GM12878 (cell line): ENCODE data around the gene USP36. TPM values are rescaled to one million over a fixed set of nuclear protein-coding genes. Genes with fewer than 3 reads are reported as not detected.

Experiments used
- ATAC-seq: fragments of 200-7000 bp; cut with Tn5 transposase; 3 replicates; pipeline ENCODE4 v1.9.1; 2020; ENCODE audit warnings: mild to moderate bottlenecking, moderate library complexity
- BruUV-seq: library from RNA; stranded (reverse); fragments of 400-500 nt; replicated peaks from 2 replicates; lab custom pipeline; 2021; lab: Mats Ljungman, UMichigan
- CTCF ChIA-PET: fragments of 300-600 bp; sonication (Branson Sonifier 250); formaldehyde crosslinking; extraction: SDS; loops from one replicate; lab custom pipeline; 2021; ENCODE audit warnings: inconsistent platforms; lab: Yijun Ruan, JAX
- POLR2A ChIA-PET: fragments of 350-600 bp; formaldehyde crosslinking; extraction: SDS; loops from one replicate; lab custom pipeline; 2021; ENCODE audit warnings: inconsistent platforms; lab: Charles Lee
- RAD21 ChIA-PET: fragments of 300-600 bp; sonication (Branson Sonifier 250); formaldehyde crosslinking; loops from one replicate; lab custom pipeline; 2023; ENCODE audit warnings: antibody characterized with exemption; ENCODE audit not compliant: unreplicated experiment; lab: Charles Lee
- SMC1A ChIA-PET: fragments of 300-600 bp; sonication (Branson Sonifier 250); formaldehyde crosslinking; loops from one replicate; lab custom pipeline; 2023; ENCODE audit not compliant: unreplicated experiment, uncharacterized antibody; lab: Charles Lee
- DNase-seq: peaks from one replicate; pipeline ENCODE4 v3.0.0-alpha.2; 2011; ENCODE audit warnings: low read depth, low spot score
- FAIRE-seq: peaks from 3 replicates; lab custom pipeline; 2011; peaks lifted over from hg19 to GRCh38; lab: Jason Lieb, UNC
- H2AFZ ChIP-seq: 2 replicates; pipeline ENCODE4 v1.6.0; 2011; ENCODE audit warnings: low read depth, low read length, control low read depth; ENCODE audit not compliant: control insufficient read depth
- H3K27ac ChIP-seq: 2 replicates; pipeline ENCODE4 v1.5.1; 2011; ENCODE audit warnings: control low read depth; ENCODE audit not compliant: control insufficient read depth, insufficient read depth
- H3K27me3 ChIP-seq, 2 experiments: replicated peaks in 1 of 2; 2 replicates each; pipeline versions ENCODE4 v1.6.0 to v1.6.1; 2011; ENCODE audit warnings: low read length in 1 of 2; ENCODE audit not compliant: control insufficient read depth in 2 of 2, insufficient read depth in 2 of 2
- H3K36me3 ChIP-seq, 2 experiments: 2 replicates each; pipeline ENCODE4 v1.5.1; 2011; ENCODE audit warnings: low read length in 1 of 2; ENCODE audit not compliant: control insufficient read depth in 2 of 2, insufficient read depth in 2 of 2
- H3K4me1 ChIP-seq: 2 replicates; pipeline ENCODE4 v1.6.1; 2011; ENCODE audit warnings: mild to moderate bottlenecking, low read length, moderate library complexity, mixed read lengths; ENCODE audit not compliant: control insufficient read depth, insufficient read depth
- H3K4me2 ChIP-seq: 2 replicates; pipeline ENCODE4 v1.6.0; 2011; ENCODE audit warnings: control low read depth; ENCODE audit not compliant: control insufficient read depth, insufficient read depth
- H3K4me3 ChIP-seq: fragments of 200-600 bp; sonication (generic); 2 replicates; pipeline ENCODE4 v1.5.1; 2016
- H3K79me2 ChIP-seq: 2 replicates; pipeline ENCODE4 v1.6.0; 2011; ENCODE audit warnings: low read length; ENCODE audit not compliant: control insufficient read depth, insufficient read depth
- H3K9ac ChIP-seq: 2 replicates; pipeline ENCODE4 v1.8.0; 2011; ENCODE audit warnings: low read length, control low read depth, mixed read lengths; ENCODE audit not compliant: control insufficient read depth, insufficient read depth
- H3K9me3 ChIP-seq: replicated peaks from 3 replicates; pipeline ENCODE4 v1.5.1; 2011; ENCODE audit warnings: mild to moderate bottlenecking, low read length; ENCODE audit not compliant: control insufficient read depth, insufficient read depth
- H4K20me1 ChIP-seq: 2 replicates; pipeline ENCODE4 v1.6.0; 2011; ENCODE audit not compliant: control insufficient read depth, insufficient read depth
- CREB1 ChIP-seq: IDR thresholded peaks from 2 replicates; pipeline ENCODE4 v1.6.1; 2012; ENCODE audit warnings: low read depth, mild to moderate bottlenecking, inconsistent platforms
- EED ChIP-seq: sonication (generic); IDR thresholded peaks from 2 replicates; pipeline ENCODE4 v1.6.1; 2016; ENCODE audit warnings: antibody characterized with exemption, low read depth
- IRF4 ChIP-seq: IDR thresholded peaks from 2 replicates; pipeline ENCODE4 v1.6.1; 2011; ENCODE audit warnings: low read depth, low read length
- MEF2B ChIP-seq: fragments of 450-650 bp; IDR thresholded peaks from 2 replicates; pipeline ENCODE4 v1.6.1; 2018; ENCODE audit warnings: mild to moderate bottlenecking, moderate library complexity; ENCODE audit not compliant: partially characterized antibody, poor library complexity, severe bottlenecking
- MTA2 ChIP-seq: fragments of 450-650 bp; IDR thresholded peaks from 2 replicates; pipeline ENCODE4 v1.6.1; 2016; ENCODE audit warnings: low read depth, mild to moderate bottlenecking, moderate library complexity
- NFIC ChIP-seq: IDR thresholded peaks from 2 replicates; pipeline ENCODE4 v1.6.1; 2012; ENCODE audit warnings: low read depth, mild to moderate bottlenecking, inconsistent platforms, low read length, moderate library complexity
- NKRF ChIP-seq: fragments of 450-650 bp; conservative IDR thresholded peaks from 2 replicates; pipeline ENCODE4 v1.6.1; 2017; ENCODE audit warnings: mild to moderate bottlenecking, moderate library complexity
- NRF1 ChIP-seq: conservative IDR thresholded peaks from 2 replicates; pipeline ENCODE4 v1.6.1; 2011; ENCODE audit warnings: mild to moderate bottlenecking, low read depth, low read length, improper control_type of control experiment
- RB1 ChIP-seq: fragments of 450-650 bp; formaldehyde crosslinking; IDR thresholded peaks from 2 replicates; pipeline ENCODE4 v1.6.1; 2017; ENCODE audit warnings: mild to moderate bottlenecking, borderline replicate concordance
- WGBS: methylation state at CpG from one replicate; pipeline ENCODE4 v1.1.6; 2016; ENCODE audit warnings: low lambda C conversion rate; ENCODE audit not compliant: insufficient replicate concordance, insufficient coverage; ENCODE audit errors: missing lambda C conversion rate; 5-methylcytosine and 5-hydroxymethylcytosine counted together
- in situ Hi-C: fragments of 300-500 bp; cut with MboI; formaldehyde crosslinking; loops from 9 replicates; pipeline ENCODE4 v1.14.3; 2018; ENCODE audit warnings: mixed read lengths
- intact Hi-C: fragments of 100-400 bp; cut with micrococcal nuclease; formaldehyde crosslinking; loops from one replicate; pipeline ENCODE4 v1.14.2; 2022; ENCODE audit not compliant: unreplicated experiment
- polyA plus RNA-seq, 11 experiments: library from polyadenylated mRNA; depleted of rRNA in 4 of 11; unstranded in 6 of 11; stranded (reverse) in 5 of 11; fragments of >200 nt; fragmentation: Nextera tagmentation in 4 of 11; fragmentation: Illumina TruSeq in 1 of 11; extraction: Ambion mirVana in 4 of 11; extraction: Trizol in 1 of 11; gene quantifications; 1 replicate in 1 of 11; 2 replicates in 10 of 11; pipeline versions ENCODE4 v1.2.1 to v1.2.3, GENCODE V29; 2011 to 2016; ENCODE audit warnings: inconsistent platforms in 2 of 11, missing spikeins in 2 of 11, low read depth in 1 of 11
- total RNA-seq, 4 experiments: library from RNA; depleted of rRNA in 3 of 4; stranded (reverse); fragments of >200 nt in 3 of 4; fragmentation: Illumina TruSeq in 1 of 4; extraction: Trizol in 1 of 4; gene quantifications; 2 replicates each; pipeline versions ENCODE4 v1.2.1 to v1.2.3, GENCODE V29; 2013 to 2021

USP36 gene
- total and polyA plus RNA-seq, 10 of the 15 experiments (the other 5 are each of a cell fraction or from before 2014, with no cell fraction given) = 7.2 to 65.7 (median 33.6) TPM

GRCh38 chr17:78789149-78789662, 51.4 kb downstream of the USP36 start:
- WGBS = 96% methylated on average over 5 of the region's 5 CpGs
- no peak overlapping the region for H3K4me2 ChIP-seq
- no peak overlapping the region for H3K9ac ChIP-seq
- FAIRE-seq (no peak), ATAC-seq (no peak), DNase-seq (no peak)
- no peak overlapping the region for H3K27ac ChIP-seq
- ChIA-PET CTCF (interaction anchor here (0.9 kb wide), 1 partner anchor 17 kb away, joined by 3 read pairs; no protein-coding TSS in a partner anchor), POLR2A (interaction anchor here (0.7 kb wide), 1 partner anchor 109 kb away, joined by 4 read pairs; no protein-coding TSS in a partner anchor), RAD21 (no interaction called here), SMC1A (no interaction called here)
- H4K20me1 ChIP-seq = no peaks in the 10 kb centered on the region
- no peaks in the 10 kb centered on the region for H3K9me3 ChIP-seq
- BruUV-seq = no TSS peak
- H3K4me1 ChIP-seq = no peaks in the 10 kb centered on the region
- TF ChIP-seq MTA2 = no peak
- no peak for TF ChIP-seq NFIC
- no peak for TF ChIP-seq EED
- intact Hi-C loops = no loop called here
- no peak overlapping the region for H3K4me3 ChIP-seq
- no peaks in the 10 kb centered on the region; a peak in 2 of 4 replicates for H3K36me3 ChIP-seq
- no peaks in the 10 kb centered on the region for H3K27me3 ChIP-seq
- in situ Hi-C loops = no loop called here
- H3K79me2 ChIP-seq = no peaks in the 10 kb centered on the region
- H2AFZ ChIP-seq = no peak overlapping the region

- intact Hi-C loops (no loop called here), in situ Hi-C loops (no loop called here)
- Histone ChIP-seq H3K4me1 (no peaks in the 10 kb centered on the region; the same call in 1 of the 2 replicates), H4K20me1 (no peaks in the 10 kb centered on the region), H3K27ac (no peak overlapping the region), H3K79me2 (no peaks in the 10 kb centered on the region), H3K9ac (no peak overlapping the region), H3K36me3 (no peaks in the 10 kb centered on the region; a peak in 2 of 4 replicates), H3K27me3 (no peaks in the 10 kb centered on the region), H3K4me3 (no peak overlapping the region), H3K9me3 (no peaks in the 10 kb centered on the region), H3K4me2 (no peak overlapping the region), H2AFZ (no peak overlapping the region)
- SMC1A ChIA-PET = interaction anchor here (0.9 kb wide), 1 partner anchor 11 kb away, joined by 4 read pairs; no protein-coding TSS in a partner anchor
- POLR2A ChIA-PET = interaction anchor here (0.5 kb wide), 1 partner anchor 9 kb away, joined by 11 read pairs; no protein-coding TSS in a partner anchor
- BruUV-seq = no TSS peak
- CTCF ChIA-PET = no interaction called here
- RAD21 ChIA-PET = no interaction called here
- FAIRE-seq (no peak), ATAC-seq (no peak), DNase-seq (no peak)
- WGBS = 86% methylated on average over 6 of the region's 7 CpGs
- TF ChIP-seq IRF4 (no peak), MEF2B (no peak), NKRF (no peak), NRF1 (no peak), CREB1 (no peak), RB1 (no peak)
Measured at GRCh38 chr17:78788451-78788850, 52.2 kb downstream of the USP36 start.
